Neuronal stem cell (in vitro differentiated cells): ENCODE results near the gene SGK2.
A peak's percentile ranks its signal among the peaks of the same experiment; 100 is the strongest.

Experiments used
- DNase-seq: peaks from one replicate; pipeline ENCODE4 v3.0.0-alpha.2; 2013; ENCODE audit warnings: low spot score
- H2AFZ ChIP-seq: one replicate; pipeline ENCODE4 v1.6.1; 2013; ENCODE audit warnings: mild to moderate bottlenecking, low read length, inconsistent platforms
- H2AK5ac ChIP-seq: 2 replicates; pipeline ENCODE4 v1.6.1; 2013; ENCODE audit warnings: low read depth, mild to moderate bottlenecking, inconsistent platforms, low read length, moderate library complexity, mixed read lengths
- H2BK120ac ChIP-seq: 2 replicates; pipeline ENCODE4 v1.6.1; 2013; ENCODE audit warnings: low read depth, mild to moderate bottlenecking, inconsistent platforms, low read length, moderate library complexity, mixed read lengths
- H2BK12ac ChIP-seq: one replicate; pipeline ENCODE4 v1.6.1; 2013; ENCODE audit warnings: low read length, inconsistent platforms
- H2BK15ac ChIP-seq: 2 replicates; pipeline ENCODE4 v1.6.1; 2013; ENCODE audit warnings: mild to moderate bottlenecking, low read length, inconsistent platforms, mixed read lengths
- H2BK5ac ChIP-seq: one replicate; pipeline ENCODE4 v1.6.1; 2013; ENCODE audit warnings: inconsistent platforms, mild to moderate bottlenecking, low read length, moderate library complexity
- H3K14ac ChIP-seq: one replicate; pipeline ENCODE4 v1.6.1; 2013; ENCODE audit warnings: low read length, inconsistent platforms
- H3K18ac ChIP-seq: 2 replicates; pipeline ENCODE4 v1.6.1; 2013; ENCODE audit warnings: low read length, inconsistent platforms
- H3K23ac ChIP-seq: 2 replicates; pipeline ENCODE4 v1.6.1; 2013; ENCODE audit warnings: low read depth, mild to moderate bottlenecking, mixed read lengths, low read length, inconsistent platforms; ENCODE audit not compliant: poor library complexity
- H3K27ac ChIP-seq: replicated peaks from 3 replicates; pipeline ENCODE4 v1.5.1; 2013; ENCODE audit warnings: low read length, inconsistent platforms
- H3K27me3 ChIP-seq, 3 experiments: 2 replicates each; pipeline ENCODE4 v1.6.1; 2013; ENCODE audit warnings: low read length in 3 of 3, mild to moderate bottlenecking in 2 of 3, inconsistent platforms in 1 of 3, low read depth in 1 of 3, mixed read lengths in 1 of 3, moderate library complexity in 1 of 3; ENCODE audit not compliant: control insufficient read depth in 3 of 3, insufficient read depth in 3 of 3
- H3K36me3 ChIP-seq, 2 donors: replicated peaks in 1 of 2; 2 replicates each; pipeline ENCODE4 v1.6.1; 2013; ENCODE audit warnings: low read length in 2 of 2; ENCODE audit not compliant: control insufficient read depth in 2 of 2, insufficient read depth in 2 of 2
- H3K4ac ChIP-seq: 2 replicates; pipeline ENCODE4 v1.6.1; 2013; ENCODE audit warnings: inconsistent platforms, mild to moderate bottlenecking, low read length, moderate library complexity
- H3K4me1 ChIP-seq, 2 donors: 1 replicate in 1 of 2; 2 replicates in 1 of 2; pipeline ENCODE4 v1.6.1; 2013; ENCODE audit warnings: low read length in 2 of 2, low read depth in 1 of 2; ENCODE audit not compliant: control insufficient read depth in 2 of 2, insufficient read depth in 1 of 2
- H3K4me2 ChIP-seq: one replicate; pipeline ENCODE4 v1.6.1; 2013; ENCODE audit warnings: mild to moderate bottlenecking, low read length, inconsistent platforms; ENCODE audit not compliant: insufficient read depth, poor library complexity, severe bottlenecking
- H3K4me3 ChIP-seq, 2 donors: 2 replicates each; pipeline ENCODE4 v1.5.1; 2013; ENCODE audit warnings: low read length in 2 of 2, mild to moderate bottlenecking in 2 of 2, inconsistent platforms in 1 of 2, moderate library complexity in 1 of 2
- H3K79me1 ChIP-seq: one replicate; pipeline ENCODE4 v1.6.1; 2013; ENCODE audit warnings: low read depth, mild to moderate bottlenecking, inconsistent platforms, low read length, moderate library complexity
- H3K9ac ChIP-seq: one replicate; pipeline ENCODE4 v1.6.1; 2013; ENCODE audit warnings: mild to moderate bottlenecking, low read depth, low read length, inconsistent platforms; ENCODE audit not compliant: poor library complexity
- H3K9me3 ChIP-seq, 2 donors: replicated peaks in 1 of 2; 2 replicates each; pipeline versions ENCODE3 to v1.6.1; 2013; ENCODE audit warnings: low read length in 2 of 2, mild to moderate bottlenecking in 2 of 2, inconsistent platforms in 1 of 2, low read depth in 1 of 2, mixed read lengths in 1 of 2, moderate library complexity in 1 of 2; ENCODE audit not compliant: control insufficient read depth in 2 of 2, insufficient read depth in 1 of 2
- H4K8ac ChIP-seq: one replicate; pipeline ENCODE4 v1.6.1; 2013; ENCODE audit warnings: low read depth, mild to moderate bottlenecking, inconsistent platforms, low read length, moderate library complexity
- H4K91ac ChIP-seq: one replicate; pipeline ENCODE4 v1.6.1; 2013; ENCODE audit warnings: low read length, low read depth, mild to moderate bottlenecking, inconsistent platforms; ENCODE audit not compliant: poor library complexity
- WGBS, 2 donors: extraction: QIAGEN DNeasy Blood & Tissue Kit; methylation state at CpG; one replicate each; pipeline ENCODE4 v1.1.7; 2013; ENCODE audit warnings: missing lambda C conversion rate in 2 of 2, mixed read lengths in 1 of 2; ENCODE audit not compliant: insufficient read length in 2 of 2, insufficient replicate concordance in 1 of 2; ENCODE audit errors: extremely low coverage in 2 of 2; 5-methylcytosine and 5-hydroxymethylcytosine counted together

SGK2 gene

GRCh38 chr20:43536041-43536816, 22.6 kb upstream of the SGK2 start:
- H3K79me1 ChIP-seq: no peaks in the 10 kb centered on the region
- H2AFZ ChIP-seq: no peak overlapping the region
- no peak overlapping the region for H2AK5ac ChIP-seq
- no peak overlapping the region for H3K23ac ChIP-seq
- H3K4ac ChIP-seq: no peak overlapping the region
- no peaks in the 10 kb centered on the region for H3K9me3 ChIP-seq
- WGBS, 2 donors: no CpG with 5 or more reads among the region's 19 CpGs
- no peak overlapping the region for H3K18ac ChIP-seq
- no peak overlapping the region for H4K8ac ChIP-seq
- H3K36me3 ChIP-seq: peaks cover 5 to 21% of the 10 kb centered on the region in 2 donors
- H3K4me3 ChIP-seq: no peak overlapping the region
- H3K4me1 ChIP-seq: no peaks in the 10 kb centered on the region
- no peaks in the 10 kb centered on the region for H3K27me3 ChIP-seq
- no peak overlapping the region for H3K27ac ChIP-seq
- H2BK12ac ChIP-seq: no peak overlapping the region
- H2BK5ac ChIP-seq: no peak overlapping the region
- H4K91ac ChIP-seq: no peak overlapping the region
- H3K4me2 ChIP-seq: no peak overlapping the region
- H3K14ac ChIP-seq: no peak overlapping the region
- H2BK15ac ChIP-seq: no peak overlapping the region
- no peak overlapping the region for H3K9ac ChIP-seq
- no peak overlapping the region for H2BK120ac ChIP-seq
- DNase-seq: no peak

GRCh38 chr20:43536817-43537440, 21.9 kb upstream of the SGK2 start:
- no peaks in the 10 kb centered on the region for H3K79me1 ChIP-seq
- no peak for DNase-seq
- no peak overlapping the region for H3K27ac ChIP-seq
- H3K4me1 ChIP-seq: no peaks in the 10 kb centered on the region
- H3K36me3 ChIP-seq: peaks cover 5 to 21% of the 10 kb centered on the region in 2 donors
- no peak overlapping the region for H2BK12ac ChIP-seq
- H4K91ac ChIP-seq: no peak overlapping the region
- no peak overlapping the region for H2BK15ac ChIP-seq
- H3K18ac ChIP-seq: no peak overlapping the region
- H2BK120ac ChIP-seq: no peak overlapping the region
- H3K27me3 ChIP-seq: no peaks in the 10 kb centered on the region
- no peak overlapping the region for H2AK5ac ChIP-seq
- no peak overlapping the region for H3K23ac ChIP-seq
- H3K4me3 ChIP-seq: no peak overlapping the region
- no peak overlapping the region for H4K8ac ChIP-seq
- no peaks in the 10 kb centered on the region for H3K9me3 ChIP-seq
- H3K14ac ChIP-seq: no peak overlapping the region
- H2AFZ ChIP-seq: no peak overlapping the region
- no peak overlapping the region for H3K9ac ChIP-seq
- no peak overlapping the region for H3K4me2 ChIP-seq
- no peak overlapping the region for H2BK5ac ChIP-seq
- H3K4ac ChIP-seq: no peak overlapping the region
- no CpG with 5 or more reads among the region's 2 CpGs for WGBS, 2 donors

GRCh38 chr20:43537921-43538877, 20.6 kb upstream of the SGK2 start:
- H2BK15ac ChIP-seq: no peak overlapping the region
- H3K4ac ChIP-seq: no peak overlapping the region
- no peak overlapping the region for H3K9ac ChIP-seq
- no peak overlapping the region for H2BK12ac ChIP-seq
- no CpG with 5 or more reads among the region's 4 CpGs for WGBS, 2 donors
- H2AFZ ChIP-seq: no peak overlapping the region
- no peak overlapping the region for H3K23ac ChIP-seq
- H3K4me1 ChIP-seq: no peaks in the 10 kb centered on the region
- no peak overlapping the region for H2AK5ac ChIP-seq
- H2BK5ac ChIP-seq: no peak overlapping the region
- H4K91ac ChIP-seq: no peak overlapping the region
- H3K79me1 ChIP-seq: no peaks in the 10 kb centered on the region
- H3K4me2 ChIP-seq: no peak overlapping the region
- H3K18ac ChIP-seq: no peak overlapping the region
- no peak overlapping the region for H2BK120ac ChIP-seq
- no peak overlapping the region for H4K8ac ChIP-seq
- DNase-seq: peak; percentile 41
- peak overlapping the region in 1 of 2 donors; percentile 41 for H3K4me3 ChIP-seq
- H3K14ac ChIP-seq: no peak overlapping the region
- no peaks in the 10 kb centered on the region for H3K9me3 ChIP-seq
- H3K27ac ChIP-seq: no peak overlapping the region
- H3K36me3 ChIP-seq: peaks cover 5 to 20% of the 10 kb centered on the region in 2 donors
- H3K27me3 ChIP-seq: no peaks in the 10 kb centered on the region
